ENCODE results near the gene PDGFD. TPM values are rescaled to one million over a fixed set of nuclear protein-coding genes. Genes with fewer than 3 reads are reported as not detected.

The PDGFD gene
- total and polyA plus RNA-seq, 8 donors = 9.9 to 52.1 (median 20.2) TPM

DNA sequence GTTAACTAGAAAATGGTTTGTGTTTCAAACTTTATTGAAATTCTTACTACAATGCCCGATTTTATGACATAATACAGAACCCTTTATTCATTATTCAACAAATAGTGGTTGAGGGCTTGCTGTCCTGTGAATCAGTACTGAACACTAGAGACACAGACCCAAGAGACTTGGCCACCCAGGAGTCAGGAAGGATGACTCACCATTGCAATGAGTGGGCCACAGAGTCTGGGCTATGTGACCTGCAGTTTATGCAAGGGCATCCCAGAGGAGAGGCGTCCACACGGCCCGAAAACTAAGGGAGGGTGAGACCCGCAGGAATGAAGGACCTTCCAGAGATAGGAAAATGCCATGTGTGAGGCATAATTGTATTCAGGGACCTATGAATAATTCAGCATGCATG, 271.3 kb downstream of the PDGFD start:
- H3K27me3 ChIP-seq = no peaks in the 10 kb centered on the region
- no peak overlapping the region for H3K27ac ChIP-seq
- FAIRE-seq (no peak), ATAC-seq (peak in 1 of 4 donors; percentile 13), DNase-seq (no peak)
- no peaks in the 10 kb centered on the region for H3K4me1 ChIP-seq
- H3K36me3 ChIP-seq = no peaks in the 10 kb centered on the region
- intact Hi-C loops (cut with DNase I) = no loop called here
- no peak overlapping the region for H3K4me3 ChIP-seq
- WGBS, 2 donors = 76 to 81% methylated on average over 5 of the region's 5 CpGs
- H3K9me3 ChIP-seq = no peaks in the 10 kb centered on the region
- TF ChIP-seq, protein P1, sequence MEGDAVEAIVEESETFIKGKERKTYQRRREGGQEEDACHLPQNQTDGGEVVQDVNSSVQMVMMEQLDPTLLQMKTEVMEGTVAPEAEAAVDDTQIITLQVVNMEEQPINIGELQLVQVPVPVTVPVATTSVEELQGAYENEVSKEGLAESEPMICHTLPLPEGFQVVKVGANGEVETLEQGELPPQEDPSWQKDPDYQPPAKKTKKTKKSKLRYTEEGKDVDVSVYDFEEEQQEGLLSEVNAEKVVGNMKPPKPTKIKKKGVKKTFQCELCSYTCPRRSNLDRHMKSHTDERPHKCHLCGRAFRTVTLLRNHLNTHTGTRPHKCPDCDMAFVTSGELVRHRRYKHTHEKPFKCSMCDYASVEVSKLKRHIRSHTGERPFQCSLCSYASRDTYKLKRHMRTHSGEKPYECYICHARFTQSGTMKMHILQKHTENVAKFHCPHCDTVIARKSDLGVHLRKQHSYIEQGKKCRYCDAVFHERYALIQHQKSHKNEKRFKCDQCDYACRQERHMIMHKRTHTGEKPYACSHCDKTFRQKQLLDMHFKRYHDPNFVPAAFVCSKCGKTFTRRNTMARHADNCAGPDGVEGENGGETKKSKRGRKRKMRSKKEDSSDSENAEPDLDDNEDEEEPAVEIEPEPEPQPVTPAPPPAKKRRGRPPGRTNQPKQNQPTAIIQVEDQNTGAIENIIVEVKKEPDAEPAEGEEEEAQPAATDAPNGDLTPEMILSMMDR (IDR thresholded peaks at IDR 0.05) = no peak

DNA sequence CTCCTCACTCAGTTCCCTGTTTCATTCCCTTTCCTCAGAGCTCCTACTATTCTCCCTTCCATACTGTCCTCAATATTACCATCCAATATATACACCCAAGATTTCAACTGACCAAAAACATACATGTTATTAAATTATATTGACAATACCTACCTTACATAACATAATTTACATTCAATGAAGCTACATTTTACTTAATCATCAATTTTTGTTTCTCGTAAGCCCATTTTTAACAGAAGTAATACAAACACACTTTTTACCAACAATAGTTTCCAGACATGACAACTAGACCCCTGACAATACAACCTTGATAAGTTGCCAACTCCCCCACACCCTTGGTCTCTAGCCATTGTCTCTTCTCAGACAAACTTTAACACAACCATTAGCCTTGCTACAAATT, 273.3 kb downstream of the PDGFD start:
- Histone ChIP-seq H3K4me3 (no peak overlapping the region), H3K27me3 (no peaks in the 10 kb centered on the region), H3K9me3 (no peaks in the 10 kb centered on the region), H3K36me3 (no peaks in the 10 kb centered on the region), H3K4me1 (no peaks in the 10 kb centered on the region), H3K27ac (no peak overlapping the region)
- DNase-seq (no peak), FAIRE-seq (no peak), ATAC-seq (no peak)
- WGBS, 2 donors = 90 to 98% methylated on average over 1 of the region's 1 CpG
- TF ChIP-seq, protein P1 (IDR thresholded peaks at IDR 0.05) = no peak
- intact Hi-C loops (cut with DNase I) = no loop called here

DNA sequence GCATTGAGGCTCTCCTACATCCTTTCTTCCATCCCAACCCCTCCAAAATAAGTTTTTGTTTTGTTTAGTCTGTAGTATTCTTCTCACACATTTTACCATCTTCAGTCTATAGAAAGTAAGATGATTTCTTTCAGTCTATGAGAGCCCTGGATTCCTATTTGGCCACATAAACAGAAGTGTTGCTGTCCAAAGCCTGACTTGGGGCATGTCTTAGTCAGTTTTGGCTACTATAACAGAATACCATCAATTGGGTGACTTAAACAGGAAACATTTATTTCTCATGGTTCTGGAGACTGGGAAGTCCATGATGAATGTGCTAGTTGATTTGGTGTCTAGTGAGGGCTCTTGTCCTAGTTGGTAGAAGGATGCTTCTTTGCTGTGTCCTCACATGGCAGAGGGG, 274.3 kb downstream of the PDGFD start:
- no peaks in the 10 kb centered on the region for H3K27me3 ChIP-seq
- H3K27ac ChIP-seq = no peak overlapping the region
- no peaks in the 10 kb centered on the region for H3K4me1 ChIP-seq
- intact Hi-C loops (cut with DNase I) = no loop called here
- TF ChIP-seq, protein P1 (IDR thresholded peaks at IDR 0.05) = no peak
- FAIRE-seq = no peak
- no peaks in the 10 kb centered on the region for H3K36me3 ChIP-seq
- no peaks in the 10 kb centered on the region for H3K9me3 ChIP-seq
- no peak for DNase-seq
- no peak for ATAC-seq
- H3K4me3 ChIP-seq = no peak overlapping the region

DNA sequence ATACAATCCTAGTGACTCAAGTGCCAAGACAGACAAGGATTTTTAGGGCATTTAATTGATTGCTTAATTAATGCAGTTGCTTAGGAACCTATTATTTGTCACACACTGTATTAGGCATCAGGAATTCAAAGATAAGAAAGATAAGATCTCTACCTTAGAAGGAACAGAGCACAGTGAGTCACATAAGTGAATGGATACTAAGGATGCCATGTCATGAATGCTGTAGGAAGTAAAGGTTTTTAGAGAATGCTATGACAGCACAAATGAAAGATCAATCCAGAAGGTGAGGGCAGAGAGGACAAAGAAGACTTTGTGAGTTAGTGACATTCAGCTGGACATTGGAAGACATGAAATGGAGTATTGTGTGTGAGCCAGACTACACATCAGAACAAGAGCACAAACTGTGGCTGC, 275.4 kb downstream of the PDGFD start:
- peak in 3 of 4 donors; percentile 37 to 54 (median 46) for ATAC-seq
- intact Hi-C loops (cut with DNase I) = no loop called here
- FAIRE-seq = no peak
- H3K9me3 ChIP-seq = no peaks in the 10 kb centered on the region
- no peak overlapping the region for H3K4me3 ChIP-seq
- DNase-seq = no peak
- TF ChIP-seq, protein P1 (IDR thresholded peaks at IDR 0.05) = no peak
- peak overlapping the region in 1 of 4 donors; percentile 13 for H3K27ac ChIP-seq
- H3K4me1 ChIP-seq = no peaks in the 10 kb centered on the region
- no peaks in the 10 kb centered on the region for H3K27me3 ChIP-seq
- H3K36me3 ChIP-seq = no peaks in the 10 kb centered on the region

DNA sequence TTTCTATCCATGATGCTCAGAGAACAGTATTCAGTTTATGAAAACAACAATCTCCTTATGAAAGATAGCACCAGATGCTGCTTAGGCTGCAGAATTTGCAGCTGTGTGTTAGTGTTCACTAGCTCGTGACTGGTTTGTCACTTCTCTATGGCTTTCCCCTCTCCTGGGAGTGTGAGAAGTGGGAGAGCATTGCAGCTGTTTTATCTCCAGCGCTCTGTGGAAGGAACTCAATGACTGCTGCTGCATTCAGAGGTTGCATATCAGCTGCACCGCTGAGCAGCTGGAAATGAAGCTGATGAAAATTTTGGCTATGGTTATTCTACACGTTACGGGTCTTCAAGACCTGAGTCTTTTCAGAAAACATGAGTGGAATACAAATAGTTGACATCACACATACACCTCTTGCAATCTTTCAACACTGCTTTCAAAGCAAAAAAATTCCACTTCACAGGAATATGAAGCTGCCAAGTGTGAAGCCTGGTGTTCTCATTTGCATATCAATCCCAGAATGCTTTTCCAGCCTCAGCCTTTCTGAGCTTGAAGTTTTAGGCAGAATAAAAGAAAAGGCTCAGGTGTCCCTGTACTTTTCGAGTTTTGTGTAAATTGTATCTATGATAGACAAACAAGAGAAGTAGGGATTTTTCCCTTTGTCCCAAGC, 276.8 kb downstream of the PDGFD start:
- TF ChIP-seq, protein P1 (IDR thresholded peaks at IDR 0.05) = no peak
- Histone ChIP-seq H3K27ac (no peak overlapping the region), H3K9me3 (no peaks in the 10 kb centered on the region), H3K4me1 (no peaks in the 10 kb centered on the region), H3K4me3 (no peak overlapping the region), H3K27me3 (no peaks in the 10 kb centered on the region), H3K36me3 (no peaks in the 10 kb centered on the region)
- ATAC-seq (peak in 2 of 4 donors; percentile 30 to 63), FAIRE-seq (no peak), DNase-seq (peak in 1 of 6 donors; percentile 25)
- intact Hi-C loops (cut with DNase I) = no loop called here
- WGBS, 2 donors = 35 to 57% methylated on average over 6 of the region's 6 CpGs
